Activated CD8-positive, alpha-beta memory T cell treated with anti-CD3 and anti-CD28 coated beads, Interleukin-2, amount 50 U/mL, for 1 hour (primary cell): ENCODE data around the gene BCL6B.

Experiments used
- DNase-seq: peaks from one replicate; pipeline ENCODE4 v3.0.0-alpha.2; 2020; ENCODE audit errors: extremely low read depth

The BCL6B gene

DNA sequence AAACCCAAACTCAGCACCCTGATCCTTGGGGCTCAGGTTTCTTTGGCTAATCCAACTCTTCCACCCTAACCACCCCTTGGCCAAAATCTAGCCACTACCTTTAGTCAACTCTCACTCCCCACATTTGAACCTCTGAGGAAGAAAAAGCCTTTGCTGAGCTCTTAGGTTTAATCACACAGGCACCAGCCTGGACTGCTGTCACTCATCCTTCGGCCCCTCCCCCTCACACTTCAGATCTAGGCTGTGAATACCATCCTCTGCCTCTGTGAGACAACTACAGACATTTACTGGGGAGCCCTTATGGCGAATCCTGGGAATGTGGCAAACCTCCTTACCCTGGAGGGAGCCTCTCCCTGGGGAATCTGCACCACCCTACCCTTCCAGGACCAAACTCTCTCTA lies 15.7 kb upstream of the BCL6B start:
- no peak for DNase-seq

DNA sequence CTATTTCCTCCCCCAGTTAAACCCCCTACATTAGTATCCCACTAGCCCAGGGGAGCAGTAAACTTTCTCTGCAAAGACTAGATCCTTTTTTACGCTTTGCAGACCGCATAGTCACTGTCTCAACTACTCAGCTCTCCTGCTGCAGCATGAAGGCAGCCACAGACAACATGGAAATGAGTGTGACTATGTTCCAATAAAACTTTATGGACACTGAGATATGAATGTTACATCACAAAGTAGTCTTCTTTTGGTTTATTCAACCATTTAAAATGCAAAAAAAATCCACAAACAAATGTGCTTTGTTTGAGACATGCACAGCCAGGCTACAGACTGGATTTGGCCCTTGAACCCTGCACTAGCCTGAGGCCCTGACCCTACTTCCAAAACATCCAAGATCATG lies 12.3 kb upstream of the BCL6B start:
- no peak for DNase-seq

DNA sequence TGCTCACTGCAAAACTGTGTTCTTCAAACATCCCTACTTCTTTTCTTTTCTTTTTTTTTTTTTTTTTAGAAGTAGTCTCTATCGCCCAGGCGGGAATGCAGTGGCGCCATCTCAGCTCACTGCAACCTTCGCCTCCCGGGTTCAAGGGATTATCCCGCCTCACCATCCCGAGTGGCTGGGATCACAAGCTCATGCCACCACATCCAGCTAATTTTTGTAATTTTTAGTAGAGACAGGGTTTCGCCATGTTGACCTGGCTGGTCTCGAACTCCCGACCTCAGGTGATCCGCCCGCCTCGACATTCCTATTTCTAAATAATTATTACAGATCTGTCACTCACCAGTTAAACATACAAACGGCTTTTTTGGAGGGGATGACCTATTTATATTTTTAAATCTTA lies 11.4 kb upstream of the BCL6B start:
- DNase-seq, result no peak

DNA sequence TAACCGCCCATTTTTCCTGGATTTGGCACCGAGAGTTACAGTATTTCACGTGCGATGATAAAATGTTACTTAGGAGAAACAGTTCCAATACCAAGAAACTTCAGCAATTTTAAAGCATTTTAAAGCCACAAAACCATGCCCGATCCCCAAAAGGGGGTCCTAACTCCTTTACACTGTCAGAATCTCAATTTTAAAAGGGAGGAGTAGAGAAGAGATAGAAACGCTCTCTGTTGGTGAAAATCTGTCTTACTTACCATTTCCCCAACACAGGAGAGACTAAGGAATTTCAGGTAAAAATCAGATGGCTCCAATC lies 11.0 kb upstream of the BCL6B start:
- DNase-seq, result no peak

DNA sequence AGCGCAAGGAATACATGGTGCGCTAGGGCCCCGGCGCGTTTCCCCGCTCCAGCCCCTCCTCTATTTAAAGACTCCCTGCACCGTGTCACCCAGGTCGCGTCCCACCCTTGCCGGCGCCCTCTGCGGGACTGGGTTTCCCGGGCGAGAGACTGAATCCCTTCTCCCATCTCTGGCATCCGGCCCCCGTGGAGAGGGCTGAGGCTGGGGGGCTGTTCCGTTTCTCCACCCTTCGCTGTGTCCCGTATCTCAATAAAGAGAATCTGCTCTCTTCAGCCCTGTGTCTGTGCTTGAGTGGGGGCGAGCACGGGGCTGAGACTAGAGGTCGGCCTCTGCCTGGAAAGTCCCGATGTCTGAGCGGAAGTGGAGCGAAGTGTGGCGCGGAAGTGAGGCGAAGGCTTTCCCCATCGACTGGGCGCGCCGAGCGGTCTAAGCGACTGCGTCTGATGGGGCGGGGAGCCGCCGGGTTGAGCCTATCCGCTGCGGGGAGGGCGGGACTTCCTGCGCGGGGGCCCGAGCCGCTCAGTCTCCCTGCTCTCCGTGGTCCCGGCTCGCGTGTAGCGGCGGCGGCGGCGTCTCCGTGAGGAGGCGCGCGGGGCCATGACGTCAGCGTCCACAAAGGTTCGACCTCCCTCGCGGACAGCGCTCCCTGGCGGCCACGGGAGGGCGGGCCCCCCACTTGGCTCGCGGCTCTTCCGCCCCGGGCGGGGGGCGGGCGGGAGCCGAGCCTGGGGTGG lies 8.4 kb upstream of the BCL6B start:
- peak; percentile 94 for DNase-seq

DNA sequence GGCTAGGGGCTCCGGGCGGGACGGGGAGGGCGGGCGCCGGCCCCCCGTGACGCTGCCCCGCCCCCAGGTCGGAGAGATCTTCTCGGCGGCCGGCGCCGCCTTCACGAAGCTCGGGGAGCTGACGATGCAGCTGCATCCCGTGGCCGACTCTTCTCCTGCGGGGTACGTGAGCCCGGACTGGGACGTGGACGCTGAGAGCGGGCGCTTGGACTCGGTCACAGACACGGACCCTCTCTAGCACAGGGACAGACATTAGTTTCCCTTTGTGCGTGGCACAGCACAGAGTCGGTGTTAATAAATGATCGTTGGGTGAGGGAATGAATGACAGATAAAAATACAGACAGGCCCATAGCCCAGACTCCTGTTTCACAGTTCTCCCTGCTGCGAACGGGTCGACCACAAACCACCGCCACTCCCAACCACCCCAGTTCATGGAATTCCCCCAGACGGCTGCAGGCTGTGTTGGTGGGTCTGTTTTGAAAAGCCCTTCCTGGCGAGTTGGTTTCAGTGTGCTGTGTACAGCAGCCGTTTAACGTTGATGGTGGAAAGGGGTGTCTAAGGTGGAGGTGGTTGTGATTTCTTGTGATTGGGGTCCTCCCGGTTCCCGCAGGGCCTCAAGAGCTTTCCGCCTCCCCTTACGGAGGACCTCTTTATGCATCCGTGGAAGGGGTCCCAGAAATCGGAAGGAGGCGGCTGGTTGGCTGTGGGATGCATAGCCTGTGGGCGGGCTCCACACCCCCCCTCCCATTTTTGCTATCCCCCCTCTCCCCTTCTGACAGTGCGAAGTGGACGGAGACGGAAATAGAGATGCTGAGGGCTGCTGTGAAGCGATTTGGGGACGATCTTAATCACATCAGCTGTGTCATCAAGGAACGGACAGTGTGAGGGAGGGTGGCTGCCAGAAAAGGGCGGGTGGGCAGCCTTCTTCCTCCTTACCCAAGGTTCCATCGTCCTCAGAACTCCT lies 7.6 kb upstream of the BCL6B start:
- peak; percentile 73 for DNase-seq

DNA sequence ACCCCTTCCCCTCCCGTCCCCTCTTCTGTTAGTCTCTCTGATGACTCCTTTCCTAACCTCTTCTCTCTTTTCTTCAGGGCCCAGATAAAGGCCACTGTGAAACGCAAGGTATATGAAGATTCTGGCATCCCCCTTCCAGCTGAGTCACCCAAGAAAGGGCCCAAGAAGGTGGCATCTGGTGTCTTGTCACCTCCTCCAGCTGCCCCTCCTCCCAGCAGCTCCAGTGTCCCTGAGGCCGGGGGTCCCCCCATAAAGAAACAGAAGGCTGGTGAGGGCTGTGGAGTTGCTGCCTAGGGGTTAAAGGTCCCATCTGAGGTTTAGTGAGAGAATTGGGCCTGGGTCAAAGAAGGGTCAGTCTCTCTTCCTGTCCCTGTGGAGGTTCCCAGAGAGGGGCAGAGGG lies 6.4 kb upstream of the BCL6B start:
- no peak for DNase-seq

DNA sequence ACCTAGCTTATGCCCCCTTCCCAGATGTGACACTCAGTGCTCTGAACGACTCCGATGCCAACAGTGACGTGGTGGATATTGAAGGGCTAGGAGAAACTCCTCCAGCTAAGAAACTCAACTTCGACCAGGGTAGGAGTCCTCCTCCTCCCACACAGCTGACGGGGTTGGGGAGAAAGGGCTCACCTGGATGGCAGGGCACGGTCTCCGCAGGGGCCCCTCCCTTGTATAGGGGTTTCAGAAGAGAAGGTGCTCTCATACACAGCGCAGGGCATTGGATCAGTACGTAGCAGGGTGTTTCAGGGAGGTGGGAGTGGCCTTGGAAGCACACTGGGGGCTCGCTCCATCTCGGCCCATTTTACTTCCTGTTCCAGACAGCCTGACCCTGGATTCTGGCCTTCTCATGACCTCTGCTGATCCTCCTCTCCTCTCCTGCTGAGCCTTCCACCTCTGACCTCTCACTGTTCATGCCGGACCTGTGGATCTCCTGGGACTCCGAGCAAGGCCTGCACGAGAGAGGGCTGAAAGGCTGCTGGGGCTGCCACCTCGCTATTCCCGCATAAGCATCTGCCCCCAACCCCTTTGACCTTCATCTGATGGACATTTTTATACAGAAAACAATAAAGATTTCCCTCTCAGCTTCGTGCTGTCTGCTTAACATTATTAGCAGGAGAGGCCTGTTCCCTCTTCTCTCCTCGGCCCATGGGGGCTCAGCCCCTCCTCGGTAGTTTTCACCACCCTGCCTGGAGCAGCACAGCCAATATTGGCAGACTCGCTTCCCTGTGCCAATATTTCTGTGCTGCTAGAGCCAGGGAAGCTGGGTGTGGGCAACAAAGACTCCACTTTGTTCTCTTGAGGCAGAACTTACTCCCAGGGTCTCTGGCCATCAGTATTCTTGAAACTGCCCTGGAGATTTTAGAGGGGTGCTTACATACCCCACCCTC lies 5.7 kb upstream of the BCL6B start:
- DNase-seq, result no peak

DNA sequence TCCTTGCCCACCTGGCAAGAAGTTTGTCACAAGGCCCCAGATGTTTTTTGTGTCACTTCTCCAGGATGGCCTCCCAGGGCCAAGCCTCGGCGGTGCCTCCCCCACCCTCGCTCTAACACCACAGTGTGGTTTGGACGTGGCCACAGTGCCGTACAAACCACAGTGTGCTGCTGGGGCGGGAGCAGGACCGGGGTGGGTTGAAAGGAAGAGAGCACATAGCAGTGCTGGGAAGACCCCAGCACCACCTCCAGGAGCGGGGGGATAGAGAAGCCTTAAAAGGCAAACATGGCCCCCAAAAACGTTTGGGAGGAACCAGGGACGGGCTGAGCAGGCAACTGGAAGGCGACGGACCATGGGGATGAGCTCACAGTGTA lies 5.0 kb upstream of the BCL6B start:
- DNase-seq, result no peak

DNA sequence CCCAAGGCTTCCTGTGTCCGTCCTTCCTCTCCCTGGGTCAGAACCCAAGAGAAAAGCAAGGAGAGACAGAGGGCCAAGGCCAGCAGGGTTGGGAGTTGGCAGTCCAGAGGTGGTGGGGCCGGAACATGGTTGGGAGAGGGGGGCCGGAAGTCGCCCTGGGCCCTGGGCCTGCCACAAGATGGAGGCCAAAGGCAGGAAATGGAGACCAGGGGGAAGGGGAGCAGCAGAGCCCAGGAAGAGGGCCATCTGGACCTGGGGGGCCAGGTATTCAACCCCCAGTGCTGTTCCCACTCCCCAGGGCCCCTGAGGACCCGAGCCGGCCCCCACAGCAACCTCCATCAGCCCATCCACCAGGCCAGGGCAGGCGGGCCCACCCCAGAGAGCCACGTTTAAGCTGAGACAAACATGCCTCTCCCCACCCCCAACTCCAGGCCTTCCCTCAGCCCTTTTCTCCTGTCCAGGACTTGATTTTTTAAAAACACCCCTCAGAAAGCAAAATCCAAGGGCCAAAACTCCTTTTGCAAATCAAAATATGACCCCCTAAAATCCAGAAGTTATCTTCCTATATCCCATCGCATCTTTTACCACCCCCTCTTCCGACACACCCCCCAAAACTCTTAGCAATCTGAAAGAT lies 4.4 kb upstream of the BCL6B start:
- DNase-seq, result no peak

DNA sequence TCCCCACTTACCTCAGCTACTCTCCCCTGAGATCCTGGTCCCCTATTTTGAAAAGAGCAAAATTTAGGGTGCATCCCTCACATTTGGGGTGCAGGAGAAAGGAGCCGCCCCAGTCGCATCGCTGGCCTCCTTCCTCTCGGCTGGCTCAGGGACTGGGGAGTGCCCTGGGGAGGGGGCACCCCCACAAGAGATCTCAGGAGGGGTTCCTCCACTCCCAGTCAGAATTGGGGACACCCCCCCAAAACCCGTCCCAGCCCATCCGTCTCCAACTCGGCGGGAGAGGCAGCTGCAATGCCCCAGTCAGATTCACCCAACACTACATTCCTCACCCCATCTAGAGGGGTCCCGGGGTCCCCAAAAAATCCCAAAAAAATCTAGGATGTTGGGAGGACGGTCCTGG lies 3.5 kb upstream of the BCL6B start:
- no peak for DNase-seq

DNA sequence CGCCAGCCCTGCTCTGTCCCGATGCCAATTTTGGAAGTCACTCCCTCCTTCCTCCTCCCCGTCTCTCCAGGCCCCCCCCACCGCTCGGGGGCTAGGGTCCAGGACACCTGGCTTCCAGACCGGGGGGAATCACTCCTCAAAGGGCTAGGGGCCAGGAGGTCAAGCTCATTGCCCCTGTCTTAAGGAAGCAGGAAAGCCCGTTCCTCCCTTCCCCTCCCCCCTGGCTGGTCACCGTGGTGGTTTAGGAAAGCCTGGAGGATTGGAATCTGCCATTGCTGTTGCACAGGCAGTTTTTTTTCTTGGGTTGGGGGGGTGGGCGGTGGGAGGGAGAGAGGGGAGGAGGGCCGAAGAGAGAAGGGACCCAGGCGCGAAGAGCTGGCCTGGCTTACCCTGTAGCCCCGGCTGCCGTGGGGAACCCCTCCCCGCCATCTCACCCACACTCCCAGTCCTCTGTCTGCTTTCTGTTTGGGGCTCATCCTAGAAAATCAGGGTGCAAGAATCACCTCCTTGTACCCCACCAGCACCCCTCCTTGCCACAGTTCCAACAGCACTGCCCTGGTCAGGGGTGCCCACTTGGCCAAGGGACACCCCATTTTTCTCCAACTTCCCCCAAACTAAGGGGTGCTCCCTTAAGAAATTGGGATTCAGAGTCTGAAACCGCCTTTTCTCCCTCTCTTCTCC lies 2.9 kb upstream of the BCL6B start:
- no peak for DNase-seq

DNA sequence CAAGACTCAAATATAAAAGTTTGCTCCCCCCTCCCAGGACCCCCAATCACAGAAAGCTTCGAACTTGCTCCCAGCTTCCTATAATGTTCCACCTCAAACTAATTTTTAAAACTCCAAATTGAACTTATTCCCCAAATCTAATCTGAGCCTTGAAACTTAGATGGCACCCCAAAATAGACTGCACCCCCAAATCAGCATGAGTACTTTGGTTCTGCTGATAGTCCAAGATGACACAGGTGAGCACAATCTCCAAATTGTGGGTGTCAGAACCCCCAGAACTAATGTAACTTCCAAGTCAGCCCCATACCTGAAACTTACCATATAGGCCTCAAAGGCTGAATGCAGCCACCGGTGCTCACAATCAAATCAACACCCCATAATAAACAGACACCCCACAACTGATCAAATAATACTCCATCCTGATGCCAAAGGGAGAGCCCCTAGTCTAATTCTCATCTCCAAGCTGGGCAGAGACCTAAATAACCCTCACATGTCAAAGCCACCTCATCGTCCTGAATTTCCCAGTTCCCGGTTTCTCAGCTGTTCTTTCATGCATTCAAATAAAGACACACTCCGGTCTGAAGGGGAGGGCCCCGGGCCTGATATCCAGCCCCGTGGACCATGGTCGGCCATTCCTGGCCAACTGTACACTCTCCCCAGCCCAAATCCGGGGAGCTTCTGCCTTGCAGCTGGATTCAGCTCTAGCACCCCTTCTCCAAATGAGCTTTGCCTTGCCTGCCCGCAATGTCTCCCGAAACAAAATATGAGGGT lies 1.8 kb upstream of the BCL6B start:
- DNase-seq, result no peak

DNA sequence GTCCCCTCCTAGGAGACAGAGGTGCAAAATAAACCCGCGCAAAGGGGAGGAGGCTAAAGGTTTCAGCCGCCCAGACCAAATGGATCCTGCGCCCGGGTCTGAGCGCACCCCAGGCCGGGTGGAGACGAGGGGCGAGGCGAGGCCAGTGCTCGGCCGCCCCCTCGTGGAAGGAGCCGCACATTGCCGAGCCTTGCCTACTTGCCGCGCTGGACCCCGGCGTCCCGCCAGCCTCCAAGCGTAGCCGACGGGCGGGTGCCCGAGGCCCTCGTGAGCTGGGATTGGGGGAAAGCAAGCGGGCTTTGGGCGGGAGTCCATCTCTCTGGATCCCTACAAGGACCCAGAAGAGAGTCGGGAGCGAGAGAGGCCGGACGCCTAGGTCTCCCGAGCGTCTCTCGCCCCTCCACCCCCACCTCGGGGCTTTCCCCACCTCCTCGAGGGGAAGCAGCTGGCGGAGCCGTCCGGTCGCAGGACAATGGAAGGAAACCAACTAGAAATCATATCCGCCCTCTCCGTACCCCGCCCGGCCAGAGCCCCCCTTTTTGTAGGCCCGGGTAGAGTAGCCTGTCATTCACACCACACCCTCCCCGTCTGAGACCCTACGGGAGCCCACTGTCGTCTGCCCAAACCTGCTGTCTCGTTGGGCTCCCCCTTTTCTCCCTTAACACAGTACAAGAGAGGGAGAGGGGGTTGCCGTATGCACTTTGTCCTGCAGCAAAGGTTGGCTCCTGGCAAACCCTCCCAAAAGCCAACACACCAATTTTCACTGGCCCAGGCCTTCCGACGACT lies 664 bp upstream of the BCL6B start:
- no peak for DNase-seq

DNA sequence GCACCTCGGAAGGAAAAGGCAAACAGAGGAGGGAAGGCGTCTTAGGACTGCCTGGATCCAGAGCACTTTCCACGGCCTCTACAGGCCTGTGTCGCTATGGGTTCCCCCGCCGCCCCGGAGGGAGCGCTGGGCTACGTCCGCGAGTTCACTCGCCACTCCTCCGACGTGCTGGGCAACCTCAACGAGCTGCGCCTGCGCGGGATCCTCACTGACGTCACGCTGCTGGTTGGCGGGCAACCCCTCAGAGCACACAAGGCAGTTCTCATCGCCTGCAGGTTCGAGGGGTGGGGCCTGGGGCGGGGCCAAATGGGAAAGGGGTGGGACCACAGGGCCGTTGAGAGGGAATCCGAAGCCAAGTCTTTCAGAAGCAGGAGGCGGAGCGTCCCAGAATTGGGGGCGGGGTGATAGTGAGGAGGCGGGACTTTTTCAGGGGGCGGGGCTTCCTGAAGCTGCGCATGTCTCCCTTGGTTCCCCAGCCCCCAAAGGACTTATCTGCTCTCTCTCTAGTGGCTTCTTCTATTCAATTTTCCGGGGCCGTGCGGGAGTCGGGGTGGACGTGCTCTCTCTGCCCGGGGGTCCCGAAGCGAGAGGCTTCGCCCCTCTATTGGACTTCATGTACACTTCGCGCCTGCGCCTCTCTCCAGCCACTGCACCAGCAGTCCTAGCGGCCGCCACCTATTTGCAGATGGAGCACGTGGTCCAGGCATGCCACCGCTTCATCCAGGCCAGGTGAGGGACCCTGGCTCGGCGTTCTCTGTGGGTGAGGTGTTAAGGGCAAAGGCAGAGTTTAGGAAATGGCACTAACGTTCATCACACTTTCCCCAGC lies 939 bp downstream of the BCL6B start:
- peak; percentile 83 for DNase-seq

DNA sequence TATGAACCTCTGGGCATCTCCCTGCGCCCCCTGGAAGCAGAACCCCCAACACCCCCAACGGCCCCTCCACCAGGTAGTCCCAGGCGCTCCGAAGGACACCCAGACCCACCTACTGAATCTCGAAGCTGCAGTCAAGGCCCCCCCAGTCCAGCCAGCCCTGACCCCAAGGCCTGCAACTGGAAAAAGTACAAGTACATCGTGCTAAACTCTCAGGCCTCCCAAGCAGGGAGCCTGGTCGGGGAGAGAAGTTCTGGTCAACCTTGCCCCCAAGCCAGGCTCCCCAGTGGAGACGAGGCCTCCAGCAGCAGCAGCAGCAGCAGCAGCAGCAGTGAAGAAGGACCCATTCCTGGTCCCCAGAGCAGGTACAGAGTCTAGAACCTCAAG lies 1.5 kb downstream of the BCL6B start:
- DNase-seq, result no peak

DNA sequence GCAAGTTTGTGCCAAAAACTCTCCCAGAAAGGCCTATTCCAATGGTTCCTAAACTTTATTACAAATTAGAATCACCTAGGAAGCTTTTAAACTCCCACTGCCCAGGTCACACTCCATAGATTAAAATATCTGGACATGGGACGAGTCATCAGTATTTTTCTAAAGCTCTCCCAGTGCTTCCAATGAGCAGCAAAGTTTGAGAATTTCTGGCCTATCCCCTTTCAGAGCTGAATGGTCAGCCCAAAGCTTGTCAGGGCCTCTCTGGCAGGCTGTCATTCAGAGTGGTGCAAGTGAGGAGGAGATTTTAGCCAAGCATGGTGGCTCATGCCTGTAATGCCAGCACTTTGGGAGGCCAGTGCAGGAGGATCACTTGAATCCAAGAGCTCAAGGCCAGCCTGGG lies 2.4 kb downstream of the BCL6B start:
- no peak for DNase-seq

DNA sequence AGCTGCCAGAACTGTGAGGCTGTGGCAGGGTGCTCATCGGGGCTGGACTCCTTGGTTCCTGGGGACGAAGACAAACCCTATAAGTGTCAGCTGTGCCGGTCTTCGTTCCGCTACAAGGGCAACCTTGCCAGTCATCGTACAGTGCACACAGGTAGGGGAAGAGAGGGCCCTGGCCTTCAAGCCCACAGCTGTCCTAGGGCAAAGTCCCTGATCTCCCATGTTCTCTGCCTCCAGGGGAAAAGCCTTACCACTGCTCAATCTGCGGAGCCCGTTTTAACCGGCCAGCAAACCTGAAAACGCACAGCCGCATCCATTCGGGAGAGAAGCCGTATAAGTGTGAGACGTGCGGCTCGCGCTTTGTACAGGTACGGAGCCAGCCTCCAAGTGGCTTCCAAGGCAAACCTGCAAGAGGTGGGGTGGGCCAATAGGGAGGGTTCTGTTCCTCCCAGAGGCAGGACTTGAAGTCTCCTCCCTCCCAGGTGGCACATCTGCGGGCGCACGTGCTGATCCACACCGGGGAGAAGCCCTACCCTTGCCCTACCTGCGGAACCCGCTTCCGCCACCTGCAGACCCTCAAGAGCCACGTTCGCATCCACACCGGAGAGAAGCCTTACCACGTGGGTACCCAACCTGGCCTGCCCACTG lies 3.7 kb downstream of the BCL6B start:
- no peak for DNase-seq
